Measurements from ENCODE around the gene SLC25A26.
"Not testable (repeated sequence)": the region's sequence is repeated elsewhere in the genome, so short reads cannot be mapped to it uniquely, and the experiment has no call there.

SLC25A26 gene

GRCh38 chr3:66414846-66415245, 194.0 kb downstream of the SLC25A26 start:
- no peak for DNase-seq

- no peak for DNase-seq
Observed at GRCh38 chr3:66415867-66416428, 195.1 kb downstream of the SLC25A26 start.

DNA sequence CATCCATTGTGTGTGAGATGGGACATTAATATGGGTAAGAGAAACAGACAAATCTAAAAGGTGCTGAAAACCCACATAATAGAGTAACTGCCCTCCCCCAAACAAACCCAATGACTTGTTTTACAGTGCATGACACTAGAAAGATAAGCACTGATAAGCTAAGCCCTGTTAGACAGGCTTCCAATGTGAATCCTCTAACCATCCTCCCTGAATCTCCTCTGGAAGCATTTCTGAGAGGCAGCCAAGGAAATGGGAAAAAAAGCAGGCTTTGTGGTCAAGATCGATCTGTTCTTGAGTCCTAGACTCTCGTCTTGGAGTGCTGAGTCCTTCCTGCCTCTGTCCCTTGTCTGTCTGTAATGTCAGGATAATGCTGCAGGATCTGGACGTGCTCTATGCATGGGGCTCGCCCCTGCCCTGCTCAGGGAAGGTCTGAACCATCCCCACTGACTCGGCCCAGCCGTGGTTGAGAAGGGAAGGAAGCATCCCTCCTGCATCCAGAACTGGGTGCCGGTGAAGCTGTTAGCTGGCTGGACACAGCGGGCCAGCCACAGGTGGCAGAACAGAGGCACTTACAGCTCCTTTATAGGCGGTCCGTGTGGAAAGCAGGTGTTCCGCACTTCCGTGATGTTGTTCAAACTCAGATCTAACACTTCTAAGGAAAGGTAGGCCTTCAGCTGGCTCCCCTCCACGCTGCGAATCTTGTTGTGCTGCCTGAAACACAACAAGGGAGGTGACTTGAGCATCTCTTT, 195.9 kb downstream of the SLC25A26 start:
- DNase-seq = no peak

DNA sequence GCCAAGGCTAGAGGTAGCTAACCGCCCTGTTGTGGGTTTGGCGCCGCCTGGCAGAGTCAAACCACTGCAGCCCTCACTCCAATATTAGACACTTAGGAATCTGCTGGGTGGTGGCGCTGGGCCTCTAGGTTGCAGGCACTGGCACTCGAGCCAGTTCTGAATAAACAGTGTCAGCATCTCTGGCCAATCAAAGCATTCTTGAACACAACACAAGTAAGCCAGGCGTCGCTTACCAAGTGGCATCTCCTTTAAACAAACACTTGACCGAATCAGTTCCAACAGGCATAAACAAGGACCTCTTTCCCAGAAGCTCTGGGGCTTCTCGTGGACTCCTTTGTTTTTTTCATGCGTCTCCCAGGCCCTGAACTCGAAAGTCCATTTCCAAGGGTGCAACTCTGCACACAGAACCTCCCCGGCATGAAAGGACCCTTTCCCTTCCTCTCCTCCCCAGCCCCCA, 197.7 kb downstream of the SLC25A26 start:
- no peak for DNase-seq

- DNase-seq = no peak
Observed at GRCh38 chr3:66419036-66419435, 198.2 kb downstream of the SLC25A26 start.

- DNase-seq = not testable (repeated sequence)
Observed at GRCh38 chr3:66421144-66421543, 200.3 kb downstream of the SLC25A26 start.

DNA sequence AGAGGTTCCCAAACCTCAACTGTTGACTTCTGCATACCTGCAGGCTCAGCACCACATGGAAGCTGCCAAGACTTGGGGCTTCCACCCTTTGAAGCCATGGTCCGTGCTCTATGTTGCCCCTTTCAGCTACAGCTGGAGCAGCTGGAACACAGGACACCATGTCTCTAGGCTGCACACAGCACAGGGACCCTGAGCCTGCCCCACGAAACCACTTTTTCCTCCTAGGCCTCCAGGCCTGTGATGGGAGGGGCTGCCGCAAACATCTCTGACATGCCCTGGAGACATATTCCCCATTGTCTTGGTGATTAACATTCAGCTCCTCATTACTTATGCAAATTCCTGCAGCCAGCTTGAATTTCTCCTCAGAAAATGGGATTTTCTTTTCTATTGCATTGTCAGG, 201.1 kb downstream of the SLC25A26 start:
- DNase-seq = not testable (repeated sequence)

- no peak for DNase-seq
Observed at GRCh38 chr3:66423791-66424190, 203.0 kb downstream of the SLC25A26 start.

GRCh38 chr3:66425032-66425431, 204.2 kb downstream of the SLC25A26 start:
- no peak for DNase-seq

- DNase-seq = no peak
Observed at GRCh38 chr3:66425576-66426114, 204.8 kb downstream of the SLC25A26 start.

DNA sequence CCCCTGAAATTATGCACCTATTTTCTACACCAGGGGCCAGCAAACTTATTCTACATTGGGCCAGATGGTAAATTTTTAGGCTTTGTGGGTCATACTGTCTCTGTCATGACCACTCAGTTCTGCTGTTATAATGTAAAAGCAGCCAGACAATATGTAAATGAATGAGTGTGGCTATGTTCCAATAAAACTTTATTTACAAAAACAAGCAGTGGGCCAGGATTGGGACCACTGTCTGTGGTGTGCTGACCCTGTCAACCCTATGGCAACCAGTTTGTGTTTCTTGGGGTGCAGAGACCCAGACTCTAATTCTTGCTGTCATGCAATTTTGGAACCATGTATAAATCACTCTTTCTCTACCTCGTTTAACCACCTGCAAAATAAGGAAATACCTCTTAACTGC, 205.3 kb downstream of the SLC25A26 start:
- DNase-seq = no peak

DNA sequence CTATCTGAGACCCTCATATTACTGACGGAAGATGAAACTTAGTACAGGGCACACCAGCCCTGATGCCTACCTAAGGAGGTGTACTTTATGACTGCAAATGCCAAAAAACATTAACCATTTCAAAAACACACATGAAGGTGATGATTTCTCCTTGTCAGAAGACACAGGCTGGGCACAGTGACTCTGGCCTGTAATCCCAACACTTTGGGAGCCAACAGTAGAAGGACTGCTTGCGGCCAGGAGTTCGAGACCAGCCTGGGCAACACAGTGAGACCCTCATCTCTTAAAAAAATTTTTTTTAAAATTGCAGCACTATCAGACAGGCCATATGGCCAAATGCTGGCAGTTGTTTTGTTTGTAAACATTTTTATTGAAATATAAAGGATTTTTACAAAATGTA, 206.6 kb downstream of the SLC25A26 start:
- DNase-seq = no peak

DNA sequence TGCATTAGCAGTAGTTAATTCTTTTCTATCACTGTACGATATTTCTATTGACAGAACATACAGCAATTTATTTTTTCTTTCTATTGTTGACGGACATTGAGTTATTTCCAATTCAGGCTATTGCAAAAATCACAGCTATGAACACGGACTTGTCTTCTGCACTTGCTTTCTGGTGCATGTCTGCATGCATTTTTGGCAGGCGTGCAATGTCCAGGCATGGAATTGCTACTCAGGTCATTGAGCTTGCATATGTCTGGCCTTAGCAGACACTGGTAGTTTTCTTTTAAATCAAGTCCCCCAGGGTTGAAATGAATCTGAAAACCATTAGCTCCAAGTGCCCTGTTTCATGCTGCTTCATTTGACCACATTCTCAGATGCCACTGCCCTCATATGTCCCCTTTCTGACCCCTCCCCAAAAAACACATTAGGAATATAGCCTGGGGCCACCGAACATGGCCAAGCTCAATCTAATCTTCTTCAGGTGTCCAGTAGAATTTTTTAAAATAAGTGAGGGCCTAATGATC, 207.2 kb downstream of the SLC25A26 start:
- no peak for DNase-seq

All from CD4-positive, alpha-beta T cell treated with Interleukin-21 for 1 hour (primary cell).